ENCODE results near the gene TPD52L2.

Gene TPD52L2

GRCh38 chr20:63844511-63844991, 20.5 kb upstream of the TPD52L2 start:
- no peak for TF ChIP-seq GATA2 (IDR thresholded peaks at IDR 0.05; ENCODE audit: low read depth, low read length)

GRCh38 chr20:63846128-63846771, 18.8 kb upstream of the TPD52L2 start:
- no peak for TF ChIP-seq GATA2 (IDR thresholded peaks at IDR 0.05; ENCODE audit: low read depth, low read length)
- no peak for TF ChIP-seq GATA3 (IDR thresholded peaks at IDR 0.05; ENCODE audit: low read depth, low read length)

- TF ChIP-seq GATA2 (IDR thresholded peaks at IDR 0.05; ENCODE audit: low read depth, low read length): no peak
- TF ChIP-seq GATA3 (IDR thresholded peaks at IDR 0.05; ENCODE audit: low read depth, low read length): no peak
Observed at GRCh38 chr20:63846888-63847236, 18.2 kb upstream of the TPD52L2 start.

GRCh38 chr20:63847237-63848002, 17.6 kb upstream of the TPD52L2 start:
- TF ChIP-seq GATA2 (IDR thresholded peaks at IDR 0.05; ENCODE audit: low read depth, low read length) (no peak), GATA3 (IDR thresholded peaks at IDR 0.05; ENCODE audit: low read depth, low read length) (no peak)

- TF ChIP-seq GATA3 (IDR thresholded peaks at IDR 0.05; ENCODE audit: low read depth, low read length): no peak
- TF ChIP-seq GATA2 (IDR thresholded peaks at IDR 0.05; ENCODE audit: low read depth, low read length): no peak
Observed at GRCh38 chr20:63848003-63848911, 16.8 kb upstream of the TPD52L2 start.

GRCh38 chr20:63850689-63851547, 14.2 kb upstream of the TPD52L2 start:
- no peak for TF ChIP-seq GATA2 (IDR thresholded peaks at IDR 0.05; ENCODE audit: low read depth, low read length)
- TF ChIP-seq GATA3 (IDR thresholded peaks at IDR 0.05; ENCODE audit: low read depth, low read length): no peak

GRCh38 chr20:63854069-63854765, 10.9 kb upstream of the TPD52L2 start:
- TF ChIP-seq GATA3 (IDR thresholded peaks at IDR 0.05; ENCODE audit: low read depth, low read length): no peak
- no peak for TF ChIP-seq GATA2 (IDR thresholded peaks at IDR 0.05; ENCODE audit: low read depth, low read length)

- no peak for TF ChIP-seq GATA3 (IDR thresholded peaks at IDR 0.05; ENCODE audit: low read depth, low read length)
- no peak for TF ChIP-seq GATA2 (IDR thresholded peaks at IDR 0.05; ENCODE audit: low read depth, low read length)
Observed at GRCh38 chr20:63854766-63855362, 10.2 kb upstream of the TPD52L2 start.

GRCh38 chr20:63855363-63856097, 9.5 kb upstream of the TPD52L2 start:
- TF ChIP-seq GATA2 (IDR thresholded peaks at IDR 0.05; ENCODE audit: low read depth, low read length) (no peak), GATA3 (IDR thresholded peaks at IDR 0.05; ENCODE audit: low read depth, low read length) (no peak)

- TF ChIP-seq GATA2 (IDR thresholded peaks at IDR 0.05; ENCODE audit: low read depth, low read length) (no peak), GATA3 (IDR thresholded peaks at IDR 0.05; ENCODE audit: low read depth, low read length) (no peak)
Observed at GRCh38 chr20:63856098-63856511, 9.0 kb upstream of the TPD52L2 start.

GRCh38 chr20:63857764-63858392, 7.2 kb upstream of the TPD52L2 start:
- no peak for TF ChIP-seq GATA3 (IDR thresholded peaks at IDR 0.05; ENCODE audit: low read depth, low read length)
- no peak for TF ChIP-seq GATA2 (IDR thresholded peaks at IDR 0.05; ENCODE audit: low read depth, low read length)

All from SH-SY5Y (cell line).